HG03039 (cell line): ENCODE results near the gene DENND2C.

ENCODE experiments used
- ATAC-seq: cut with Tn5 transposase; IDR thresholded peaks from one replicate; pipeline ENCODE4 v1.9.1; 2021; ENCODE audit warnings: mild to moderate bottlenecking, moderate library complexity; ENCODE audit not compliant: unreplicated experiment

DENND2C gene

GRCh38 chr1:114552106-114552639 is 117.7 kb downstream of the DENND2C start:
- ATAC-seq = no peak

- ATAC-seq = no peak
These were observed 118.4 kb downstream of the DENND2C start for GRCh38 chr1:114551400-114551799.

- ATAC-seq = no peak
These were observed 119.5 kb downstream of the DENND2C start for GRCh38 chr1:114550336-114550735.

- ATAC-seq = no peak
These were observed 120.7 kb downstream of the DENND2C start for GRCh38 chr1:114549137-114549536.

- ATAC-seq = no peak
These were observed 122.8 kb downstream of the DENND2C start for GRCh38 chr1:114547076-114547475.

GRCh38 chr1:114545796-114546195 is 124.1 kb downstream of the DENND2C start:
- ATAC-seq = no peak

- no peak for ATAC-seq
These were observed 124.5 kb downstream of the DENND2C start for GRCh38 chr1:114545315-114545714.

- no peak for ATAC-seq
These were observed 129.0 kb downstream of the DENND2C start for GRCh38 chr1:114540821-114541220.

GRCh38 chr1:114540272-114540671 is 129.6 kb downstream of the DENND2C start:
- ATAC-seq = no peak

GRCh38 chr1:114536043-114536442 is 133.8 kb downstream of the DENND2C start:
- no peak for ATAC-seq

- ATAC-seq = no peak
These were observed 134.4 kb downstream of the DENND2C start for GRCh38 chr1:114535401-114535800.
